ENCODE measurements around the gene CKS2. TPM values are rescaled to one million over a fixed set of nuclear protein-coding genes. Genes with fewer than 3 reads are reported as not detected.
"Not testable (repeated sequence)": the region's sequence is repeated elsewhere in the genome, so short reads cannot be mapped to it uniquely, and the experiment has no call there.

The CKS2 gene
- total RNA-seq, 2 experiments from 2014 or later = 204 TPM

DNA sequence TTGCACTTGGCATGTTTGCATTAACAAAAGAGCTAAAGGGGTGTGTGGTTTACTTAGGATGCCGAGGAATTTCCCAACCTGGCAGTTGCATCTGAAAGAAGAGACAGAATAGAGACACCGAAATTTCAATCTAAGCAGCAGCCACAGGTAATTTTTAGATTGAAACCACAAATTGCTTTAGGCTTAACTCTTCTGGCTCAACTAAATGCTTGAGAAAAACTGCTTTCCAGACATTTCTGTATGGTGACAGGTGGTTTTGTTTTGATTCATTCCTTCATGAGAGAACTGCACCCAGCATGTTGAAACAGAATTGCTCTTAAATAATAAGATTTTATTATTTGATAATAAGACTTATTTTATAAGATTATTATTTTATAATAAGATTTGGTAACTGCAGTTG, 28.8 kb downstream of the CKS2 start:
- Mint-ChIP-seq H3K36me3 (ENCODE audit: low read depth) (peaks cover 77% of the 10 kb centered on the region), H3K4me3 (no peak overlapping the region), H3K27me3 (ENCODE audit: low read depth) (no peaks in the 10 kb centered on the region), H3K4me1 (ENCODE audit: low read depth) (peaks cover 1% of the 10 kb centered on the region), H3K27ac (no peak overlapping the region), H3K9me3 (ENCODE audit: insufficient read depth) (no peaks in the 10 kb centered on the region)
- ATAC-seq (no peak), DNase-seq (no peak)
- ChIA-PET CTCF (interaction anchor here (1.0 kb wide), 2 partner anchors 16 to 259 kb away, joined by 3 to 4 read pairs; no protein-coding TSS in a partner anchor), POLR2A (no interaction called here)

DNA sequence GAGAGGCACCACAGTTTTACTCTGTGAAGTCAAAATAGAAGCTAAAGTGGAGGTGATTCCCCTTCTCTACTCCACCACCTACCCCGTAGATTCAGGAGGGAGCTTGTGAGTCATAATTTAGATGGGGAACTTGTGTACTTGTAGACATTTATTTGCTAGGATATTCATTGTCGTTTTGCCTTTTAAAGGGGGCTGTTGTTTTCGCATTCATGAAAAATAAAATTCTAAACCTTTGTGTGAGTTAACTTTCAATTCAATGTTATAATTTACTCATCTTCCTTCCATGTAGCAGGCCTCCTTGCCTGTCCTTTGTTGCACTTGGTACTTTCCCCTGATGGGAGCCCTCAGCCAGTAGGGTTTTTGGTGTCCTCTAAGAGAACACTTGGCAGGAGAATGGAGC, 29.3 kb downstream of the CKS2 start:
- Mint-ChIP-seq H3K27ac (no peak overlapping the region), H3K9me3 (ENCODE audit: insufficient read depth) (no peaks in the 10 kb centered on the region), H3K4me3 (no peak overlapping the region), H3K27me3 (ENCODE audit: low read depth) (no peaks in the 10 kb centered on the region), H3K4me1 (ENCODE audit: low read depth) (peaks cover 1% of the 10 kb centered on the region), H3K36me3 (ENCODE audit: low read depth) (peaks cover 80% of the 10 kb centered on the region)
- POLR2A ChIA-PET = no interaction called here
- DNase-seq = no peak
- CTCF ChIA-PET = interaction anchor here (1.0 kb wide), 2 partner anchors 16 to 258 kb away, joined by 3 to 4 read pairs; no protein-coding TSS in a partner anchor
- no peak for ATAC-seq

DNA sequence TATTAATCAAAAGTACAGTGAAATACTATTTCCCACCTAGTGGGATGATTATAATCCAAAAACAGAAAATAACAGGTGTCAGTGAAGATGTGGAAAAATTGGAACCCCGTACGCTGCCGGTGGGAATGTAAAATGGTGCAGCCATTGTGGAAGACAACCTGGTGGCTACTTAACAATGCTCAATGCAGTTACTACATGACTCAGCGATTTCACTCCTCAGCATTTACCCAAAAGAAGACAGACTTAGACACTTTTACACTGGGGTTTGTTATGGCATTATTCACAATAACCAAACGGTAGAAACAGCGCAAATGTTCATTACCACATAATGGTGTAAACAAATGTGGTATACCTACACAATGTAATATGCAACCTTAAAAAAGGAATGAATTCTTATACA, 31.2 kb downstream of the CKS2 start:
- peaks cover 90% of the 10 kb centered on the region for H3K36me3 Mint-ChIP-seq (ENCODE audit: low read depth)
- peaks cover 1% of the 10 kb centered on the region for H3K4me1 Mint-ChIP-seq (ENCODE audit: low read depth)
- ATAC-seq (no peak), DNase-seq (no peak)
- CTCF ChIA-PET = interaction anchor here (0.7 kb wide), 1 partner anchor 9 kb away, joined by 3 read pairs; no protein-coding TSS in a partner anchor
- no peak overlapping the region for H3K27ac Mint-ChIP-seq
- POLR2A ChIA-PET = no interaction called here
- H3K4me3 Mint-ChIP-seq = no peak overlapping the region
- no peaks in the 10 kb centered on the region for H3K27me3 Mint-ChIP-seq (ENCODE audit: low read depth)
- H3K9me3 Mint-ChIP-seq (ENCODE audit: insufficient read depth) = no peaks in the 10 kb centered on the region

DNA sequence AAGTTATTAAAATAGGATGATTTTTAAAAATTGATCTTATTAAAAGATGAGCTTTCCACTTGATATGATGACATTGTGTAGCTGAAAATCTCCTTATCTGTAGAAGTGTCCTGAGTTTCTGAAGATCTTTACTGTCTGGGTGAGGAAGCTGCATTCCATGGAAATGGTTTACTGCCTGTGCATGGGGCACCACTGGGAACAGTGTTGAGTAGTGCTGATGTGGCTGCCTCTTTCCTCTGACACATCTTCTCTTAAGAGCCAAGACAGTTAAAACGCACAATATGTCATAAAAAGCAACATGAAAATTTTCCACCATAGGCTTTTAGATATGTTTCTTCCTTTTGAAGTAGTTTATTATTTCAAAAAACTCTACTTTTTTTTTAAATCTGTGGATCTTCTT, 32.0 kb downstream of the CKS2 start:
- no peak overlapping the region for H3K4me3 Mint-ChIP-seq
- H3K4me1 Mint-ChIP-seq (ENCODE audit: low read depth) = peaks cover 1% of the 10 kb centered on the region
- ATAC-seq (no peak), DNase-seq (no peak)
- POLR2A ChIA-PET = no interaction called here
- H3K27ac Mint-ChIP-seq = no peak overlapping the region
- no peaks in the 10 kb centered on the region for H3K27me3 Mint-ChIP-seq (ENCODE audit: low read depth)
- CTCF ChIA-PET = no interaction called here
- peaks cover 83% of the 10 kb centered on the region for H3K36me3 Mint-ChIP-seq (ENCODE audit: low read depth)
- no peaks in the 10 kb centered on the region for H3K9me3 Mint-ChIP-seq (ENCODE audit: insufficient read depth)

DNA sequence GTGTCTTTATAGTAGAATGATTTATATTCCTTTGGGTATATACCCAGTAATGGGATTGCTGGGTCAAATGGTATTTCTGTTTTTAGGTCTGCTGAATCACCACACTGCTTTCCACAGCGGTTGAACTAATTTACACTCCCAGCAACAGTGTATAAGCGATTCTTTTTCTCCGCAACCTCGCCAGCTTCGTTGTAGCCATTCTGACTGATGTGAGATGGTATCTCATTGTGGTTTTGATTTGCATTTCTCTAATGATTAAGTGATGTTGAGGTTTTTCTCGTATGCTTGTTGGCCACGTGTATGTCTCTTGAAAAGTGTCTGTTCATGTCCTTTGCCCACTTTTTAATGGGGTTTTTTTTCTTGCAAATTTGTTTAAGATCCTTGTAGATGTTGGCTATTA, 32.8 kb downstream of the CKS2 start:
- H3K9me3 Mint-ChIP-seq (ENCODE audit: insufficient read depth); H3K27me3 Mint-ChIP-seq (ENCODE audit: low read depth); ATAC-seq; CTCF ChIA-PET; H3K4me3 Mint-ChIP-seq; DNase-seq; H3K27ac Mint-ChIP-seq; H3K4me1 Mint-ChIP-seq (ENCODE audit: low read depth); POLR2A ChIA-PET: not testable (repeated sequence)
- peaks cover 84% of the 10 kb centered on the region for H3K36me3 Mint-ChIP-seq (ENCODE audit: low read depth)

DNA sequence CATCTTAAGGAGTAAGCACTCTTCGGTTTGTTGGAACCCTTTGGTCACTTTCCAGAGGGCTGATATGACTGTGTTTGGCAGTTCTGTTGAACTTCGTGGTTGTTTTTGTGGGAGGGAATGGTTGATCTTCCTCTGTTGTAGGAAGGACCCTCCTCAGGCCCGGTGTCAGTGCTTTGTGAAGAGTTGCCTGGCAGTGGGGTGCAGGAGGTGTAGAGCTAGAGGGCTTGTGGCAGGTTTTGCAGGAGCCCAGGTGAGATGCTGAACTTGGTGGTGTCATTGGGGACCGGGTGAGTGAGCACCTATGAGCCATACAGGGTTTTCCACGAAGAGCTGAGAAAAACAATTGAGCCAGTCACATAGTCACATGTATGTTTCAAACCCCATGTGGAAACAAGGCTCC, 34.5 kb downstream of the CKS2 start:
- CTCF ChIA-PET = no interaction called here
- peaks cover 1% of the 10 kb centered on the region for H3K4me1 Mint-ChIP-seq (ENCODE audit: low read depth)
- peaks cover 88% of the 10 kb centered on the region for H3K36me3 Mint-ChIP-seq (ENCODE audit: low read depth)
- POLR2A ChIA-PET = no interaction called here
- no peaks in the 10 kb centered on the region for H3K9me3 Mint-ChIP-seq (ENCODE audit: insufficient read depth)
- no peak overlapping the region for H3K4me3 Mint-ChIP-seq
- no peak overlapping the region for H3K27ac Mint-ChIP-seq
- DNase-seq (no peak), ATAC-seq (no peak)
- H3K27me3 Mint-ChIP-seq (ENCODE audit: low read depth) = no peaks in the 10 kb centered on the region

DNA sequence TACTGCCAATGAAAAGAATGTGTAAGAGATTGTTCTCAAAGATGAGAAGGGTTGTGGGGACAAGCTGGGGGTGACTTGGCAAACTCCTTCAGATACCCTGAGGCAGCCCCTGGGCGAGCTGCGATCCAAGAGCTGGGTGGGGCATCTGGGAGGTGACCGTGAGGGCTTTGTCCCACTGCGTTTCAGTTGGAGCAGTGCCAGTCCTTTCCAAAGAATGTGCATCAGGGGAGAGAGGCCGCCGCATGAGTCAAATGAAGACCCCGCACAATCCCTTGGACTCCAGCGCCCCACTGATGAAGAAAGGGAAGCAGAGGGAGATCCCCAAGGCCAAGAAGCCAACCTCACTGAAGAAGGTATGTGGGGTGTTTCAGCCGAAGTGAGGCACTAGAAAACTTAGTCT, 35.7 kb downstream of the CKS2 start:
- ChIA-PET POLR2A (no interaction called here), CTCF (no interaction called here)
- Mint-ChIP-seq H3K4me3 (no peak overlapping the region), H3K27me3 (ENCODE audit: low read depth) (no peaks in the 10 kb centered on the region), H3K27ac (no peak overlapping the region), H3K9me3 (ENCODE audit: insufficient read depth) (no peaks in the 10 kb centered on the region), H3K4me1 (ENCODE audit: low read depth) (peaks cover 4% of the 10 kb centered on the region), H3K36me3 (ENCODE audit: low read depth) (peaks cover 88% of the 10 kb centered on the region)
- no peak for DNase-seq
- no peak for ATAC-seq

DNA sequence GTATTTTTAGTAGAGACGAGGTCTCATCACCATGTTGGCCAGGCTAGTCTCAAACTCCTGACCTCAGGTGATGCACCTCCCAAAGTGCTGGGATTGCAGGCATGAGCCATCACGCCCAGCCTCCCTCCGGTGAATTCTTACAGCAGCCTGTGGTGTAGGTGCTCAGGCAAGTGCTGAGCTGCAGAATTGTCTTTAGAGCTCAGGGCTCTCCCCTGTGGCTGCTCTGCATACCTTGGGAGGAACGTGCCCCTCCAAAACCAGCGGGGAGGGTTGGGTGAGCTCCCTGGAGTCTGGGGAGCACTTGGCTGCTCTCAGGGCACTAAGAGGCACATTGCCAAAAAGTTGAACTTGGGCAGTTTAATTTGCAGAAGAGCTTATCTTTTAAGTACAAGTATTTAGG, 36.7 kb downstream of the CKS2 start:
- POLR2A ChIA-PET = no interaction called here
- H3K36me3 Mint-ChIP-seq (ENCODE audit: low read depth) = peaks cover 88% of the 10 kb centered on the region
- no peak overlapping the region for H3K4me3 Mint-ChIP-seq
- H3K4me1 Mint-ChIP-seq (ENCODE audit: low read depth) = peaks cover 11% of the 10 kb centered on the region
- CTCF ChIA-PET = no interaction called here
- DNase-seq (no peak), ATAC-seq (no peak)
- H3K9me3 Mint-ChIP-seq (ENCODE audit: insufficient read depth) = no peaks in the 10 kb centered on the region
- no peaks in the 10 kb centered on the region for H3K27me3 Mint-ChIP-seq (ENCODE audit: low read depth)
- H3K27ac Mint-ChIP-seq = no peak overlapping the region

DNA sequence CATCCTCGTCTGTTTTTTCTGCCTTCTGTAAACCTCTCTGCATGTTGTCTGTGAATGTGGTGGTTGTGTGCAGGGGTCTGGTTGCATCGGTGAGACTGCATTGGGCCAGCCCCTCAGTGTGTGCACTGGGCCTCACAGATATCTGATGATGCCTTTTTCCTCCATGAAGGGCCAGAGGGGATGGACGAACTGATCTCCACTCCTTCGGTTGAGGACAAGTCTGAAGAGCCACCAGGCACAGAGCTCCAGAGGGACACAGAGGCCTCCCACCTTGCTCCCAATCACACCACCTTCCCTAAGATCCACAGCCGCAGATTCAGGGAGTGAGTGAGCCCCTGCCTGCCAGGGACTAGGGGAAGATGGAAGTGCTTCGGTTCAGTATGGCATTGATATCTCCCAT, 38.6 kb downstream of the CKS2 start:
- POLR2A ChIA-PET = no interaction called here
- CTCF ChIA-PET = no interaction called here
- Mint-ChIP-seq H3K9me3 (ENCODE audit: insufficient read depth) (no peaks in the 10 kb centered on the region), H3K27ac (no peak overlapping the region), H3K4me3 (no peak overlapping the region), H3K4me1 (ENCODE audit: low read depth) (peaks cover 21% of the 10 kb centered on the region), H3K27me3 (ENCODE audit: low read depth) (no peaks in the 10 kb centered on the region), H3K36me3 (ENCODE audit: low read depth) (peaks cover 85% of the 10 kb centered on the region)
- ATAC-seq = no peak
- no peak for DNase-seq

DNA sequence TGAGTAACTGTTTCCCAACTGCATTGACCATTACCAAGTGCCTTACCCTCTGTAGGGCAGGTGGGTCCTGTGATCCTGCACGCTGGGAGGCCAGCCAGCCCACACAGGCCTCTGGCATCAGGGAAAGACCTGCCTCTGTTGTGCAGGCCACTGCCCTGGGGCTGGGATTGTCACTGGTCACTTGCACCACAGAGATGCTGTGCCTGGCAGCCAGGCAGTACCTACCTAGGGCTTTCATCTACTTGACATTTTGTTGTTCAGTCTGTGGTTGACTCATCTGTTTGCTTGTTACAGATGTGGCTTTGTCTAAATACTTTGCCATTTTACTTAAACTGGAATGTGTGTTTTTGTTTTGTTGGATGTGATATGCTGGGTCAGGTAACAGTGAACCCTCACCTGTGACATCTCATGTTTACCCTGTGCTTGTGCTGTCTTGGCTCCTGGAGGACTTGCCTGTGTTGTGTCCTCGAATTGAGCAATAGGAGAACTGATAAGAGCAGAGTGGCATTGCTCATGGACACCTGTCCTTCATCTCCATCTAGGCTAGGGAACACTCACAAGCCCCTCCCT, 40.1 kb downstream of the CKS2 start:
- H3K4me3 Mint-ChIP-seq = no peak overlapping the region
- H3K36me3 Mint-ChIP-seq (ENCODE audit: low read depth) = peaks cover 72% of the 10 kb centered on the region
- H3K4me1 Mint-ChIP-seq (ENCODE audit: low read depth) = peaks cover 21% of the 10 kb centered on the region
- no peaks in the 10 kb centered on the region for H3K9me3 Mint-ChIP-seq (ENCODE audit: insufficient read depth)
- CTCF ChIA-PET = no interaction called here
- POLR2A ChIA-PET = no interaction called here
- H3K27me3 Mint-ChIP-seq (ENCODE audit: low read depth) = no peaks in the 10 kb centered on the region
- no peak for DNase-seq
- ATAC-seq = no peak
- peak overlapping the region; percentile 14 for H3K27ac Mint-ChIP-seq

DNA sequence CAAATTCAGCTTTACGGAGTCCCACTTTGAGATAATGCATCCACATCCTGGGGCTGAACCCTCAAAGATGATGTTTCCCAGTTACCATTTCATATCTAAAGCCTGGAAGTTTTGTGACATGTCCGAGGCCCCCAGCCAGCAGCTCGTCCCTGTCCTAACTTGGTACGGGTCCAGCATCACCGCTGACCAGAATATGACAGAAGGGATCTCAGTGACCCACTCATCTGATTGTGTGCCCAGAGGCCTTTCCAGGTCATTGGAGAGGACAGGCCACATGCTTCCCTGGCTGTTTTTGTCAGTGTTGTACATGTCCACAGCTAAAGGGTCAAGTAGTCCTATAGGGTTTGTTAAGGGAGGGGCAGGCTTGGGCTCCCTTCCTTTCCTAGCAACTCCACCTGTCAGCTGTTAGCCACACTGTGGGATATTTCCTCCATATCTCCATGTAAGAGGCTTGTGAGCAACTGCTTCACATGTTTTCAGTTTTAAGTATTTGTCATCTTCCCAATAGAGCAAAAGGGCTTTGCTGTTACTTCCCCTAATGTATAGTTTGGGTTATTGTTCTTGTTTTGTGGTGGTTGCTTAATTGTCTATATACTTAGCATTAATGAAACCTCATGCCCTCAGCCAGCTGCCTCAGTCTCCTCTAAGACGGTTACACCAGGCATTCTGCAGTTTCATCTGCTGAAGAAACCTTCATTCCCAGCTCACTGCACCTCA, 40.7 kb downstream of the CKS2 start:
- peak overlapping the region; percentile 81 for H3K27ac Mint-ChIP-seq
- H3K9me3 Mint-ChIP-seq (ENCODE audit: insufficient read depth) = no peaks in the 10 kb centered on the region
- H3K4me3 Mint-ChIP-seq = no peak overlapping the region
- peaks cover 70% of the 10 kb centered on the region for H3K36me3 Mint-ChIP-seq (ENCODE audit: low read depth)
- H3K27me3 Mint-ChIP-seq (ENCODE audit: low read depth) = no peaks in the 10 kb centered on the region
- H3K4me1 Mint-ChIP-seq (ENCODE audit: low read depth) = peaks cover 27% of the 10 kb centered on the region
- no peak for ATAC-seq
- ChIA-PET POLR2A (no interaction called here), CTCF (no interaction called here)
- DNase-seq = no peak

DNA sequence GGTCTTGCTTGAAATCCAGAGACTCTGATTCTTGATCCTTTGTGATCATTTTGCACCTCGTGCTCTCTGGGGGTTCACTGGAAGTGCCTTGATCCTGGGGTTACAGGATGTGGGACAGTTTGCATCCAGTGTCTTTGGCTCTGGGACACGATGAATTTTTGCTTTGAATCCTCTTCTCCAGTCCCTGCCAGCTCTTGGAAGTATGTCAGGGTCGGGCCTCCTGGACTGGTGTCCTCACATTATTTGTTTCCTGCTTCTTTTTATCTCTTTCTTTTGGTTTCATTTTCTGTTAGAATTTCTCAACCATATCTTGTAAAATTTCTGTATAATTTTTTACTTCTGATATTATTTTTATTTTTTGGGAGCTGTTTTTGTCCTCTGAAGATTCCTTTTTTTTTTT, 41.5 kb downstream of the CKS2 start:
- DNase-seq = no peak
- CTCF ChIA-PET = no interaction called here
- H3K36me3 Mint-ChIP-seq (ENCODE audit: low read depth) = peaks cover 70% of the 10 kb centered on the region
- H3K9me3 Mint-ChIP-seq (ENCODE audit: insufficient read depth) = no peaks in the 10 kb centered on the region
- H3K4me1 Mint-ChIP-seq (ENCODE audit: low read depth) = peaks cover 34% of the 10 kb centered on the region
- H3K4me3 Mint-ChIP-seq = no peak overlapping the region
- POLR2A ChIA-PET = no interaction called here
- peak overlapping the region; percentile 81 for H3K27ac Mint-ChIP-seq
- no peaks in the 10 kb centered on the region for H3K27me3 Mint-ChIP-seq (ENCODE audit: low read depth)
- no peak for ATAC-seq
